NB4 (cell line): Measurements from ENCODE around the gene RABL3.
"Not testable (repeated sequence)": the region's sequence is repeated elsewhere in the genome, so short reads cannot be mapped to it uniquely, and the experiment has no call there.

Experiments
- DNase-seq: peaks from one replicate; pipeline ENCODE4 v3.0.0; 2010; ENCODE audit warnings: low read depth
- H3K4me3 ChIP-seq: one replicate; pipeline ENCODE4 v1.5.1; 2011; ENCODE audit warnings: mild to moderate bottlenecking, low read depth, low read length, moderate library complexity
- MYC ChIP-seq: IDR thresholded peaks from 2 replicates; pipeline ENCODE4 v1.6.1; 2011; ENCODE audit warnings: low read depth, low read length
- POLR2A ChIP-seq: IDR thresholded peaks from 2 replicates; pipeline ENCODE4 v1.6.1; 2011; ENCODE audit warnings: mild to moderate bottlenecking; ENCODE audit not compliant: insufficient read length; ENCODE audit errors: extremely low read depth
- TF ChIP-seq, protein P1 (sequence below): IDR thresholded peaks from 2 replicates; pipeline ENCODE4 v1.6.1; 2011; ENCODE audit warnings: low read depth, low read length
- TF ChIP-seq, protein P2 (sequence below): IDR thresholded peaks from one replicate; pipeline ENCODE4 v1.5.1; 2012; ENCODE audit warnings: low read depth, low read length

Gene RABL3

DNA sequence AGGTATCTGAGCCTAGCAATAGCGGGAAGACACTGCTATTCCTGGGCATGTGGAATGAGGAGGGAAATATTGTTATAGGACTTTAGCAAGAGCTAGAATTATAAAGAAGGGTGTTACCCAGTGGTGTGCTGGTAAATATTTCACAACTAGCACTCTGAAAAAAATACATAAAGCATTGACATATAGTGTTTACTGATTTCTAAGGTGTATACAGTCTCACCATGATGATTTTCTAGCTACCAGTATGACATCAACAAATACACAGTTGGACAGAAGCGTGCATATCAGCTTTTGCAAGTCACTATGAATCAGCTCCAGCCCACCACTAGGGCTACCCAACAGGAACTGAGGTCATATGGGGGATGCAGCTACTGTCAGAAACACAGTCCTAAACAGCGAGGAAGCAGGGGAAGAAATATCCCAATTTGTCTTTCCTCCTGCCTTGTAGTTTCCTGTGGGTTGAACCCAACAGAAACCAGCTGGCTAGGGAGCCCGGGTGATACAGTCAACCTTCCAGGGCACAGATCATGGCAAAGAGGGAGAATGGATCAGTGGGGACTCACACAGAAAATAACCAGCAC is 99.9 kb downstream of the RABL3 start:
- DNase-seq = peak; percentile 94
- H3K4me3 ChIP-seq = peak overlapping the region; percentile 42
- no peak for TF ChIP-seq POLR2A
- TF ChIP-seq MYC = 0 out of 2 replicates have a peak, but pooled peaks have one; percentile 58
- TF ChIP-seq, protein P1, sequence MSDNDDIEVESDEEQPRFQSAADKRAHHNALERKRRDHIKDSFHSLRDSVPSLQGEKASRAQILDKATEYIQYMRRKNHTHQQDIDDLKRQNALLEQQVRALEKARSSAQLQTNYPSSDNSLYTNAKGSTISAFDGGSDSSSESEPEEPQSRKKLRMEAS = peak; percentile 71
- TF ChIP-seq, protein P2, sequence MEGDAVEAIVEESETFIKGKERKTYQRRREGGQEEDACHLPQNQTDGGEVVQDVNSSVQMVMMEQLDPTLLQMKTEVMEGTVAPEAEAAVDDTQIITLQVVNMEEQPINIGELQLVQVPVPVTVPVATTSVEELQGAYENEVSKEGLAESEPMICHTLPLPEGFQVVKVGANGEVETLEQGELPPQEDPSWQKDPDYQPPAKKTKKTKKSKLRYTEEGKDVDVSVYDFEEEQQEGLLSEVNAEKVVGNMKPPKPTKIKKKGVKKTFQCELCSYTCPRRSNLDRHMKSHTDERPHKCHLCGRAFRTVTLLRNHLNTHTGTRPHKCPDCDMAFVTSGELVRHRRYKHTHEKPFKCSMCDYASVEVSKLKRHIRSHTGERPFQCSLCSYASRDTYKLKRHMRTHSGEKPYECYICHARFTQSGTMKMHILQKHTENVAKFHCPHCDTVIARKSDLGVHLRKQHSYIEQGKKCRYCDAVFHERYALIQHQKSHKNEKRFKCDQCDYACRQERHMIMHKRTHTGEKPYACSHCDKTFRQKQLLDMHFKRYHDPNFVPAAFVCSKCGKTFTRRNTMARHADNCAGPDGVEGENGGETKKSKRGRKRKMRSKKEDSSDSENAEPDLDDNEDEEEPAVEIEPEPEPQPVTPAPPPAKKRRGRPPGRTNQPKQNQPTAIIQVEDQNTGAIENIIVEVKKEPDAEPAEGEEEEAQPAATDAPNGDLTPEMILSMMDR = peak; percentile 16

DNA sequence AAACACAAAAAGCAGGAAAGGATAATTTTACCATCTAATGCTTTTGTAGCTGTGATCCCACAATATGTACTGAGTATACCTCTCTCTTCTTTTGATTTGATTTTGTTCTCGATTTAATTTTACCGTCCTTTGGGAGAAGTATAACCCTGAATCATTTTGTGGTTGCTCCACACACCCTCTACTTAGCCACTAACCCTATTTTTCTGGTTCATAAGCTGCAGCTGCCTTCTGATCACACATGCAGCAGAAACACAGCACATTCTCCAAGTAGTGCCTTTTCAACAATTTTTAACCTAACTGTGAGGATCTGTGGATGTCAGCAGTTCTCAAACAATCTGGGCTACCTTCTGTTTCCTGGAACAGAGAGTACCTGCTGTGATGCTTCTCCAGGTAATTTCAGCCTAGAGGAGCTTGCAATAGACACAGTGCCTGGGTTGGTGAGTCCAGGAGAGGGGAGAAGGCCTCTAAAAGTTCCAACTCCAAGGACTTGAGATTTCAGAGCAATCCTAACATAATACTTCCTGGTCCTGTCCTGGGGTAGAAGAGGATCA is 100.5 kb downstream of the RABL3 start:
- peak; percentile 50 for DNase-seq
- no peak overlapping the region for H3K4me3 ChIP-seq
- TF ChIP-seq POLR2A (no peak), MYC (no peak)
- TF ChIP-seq, protein P1 = no peak

DNA sequence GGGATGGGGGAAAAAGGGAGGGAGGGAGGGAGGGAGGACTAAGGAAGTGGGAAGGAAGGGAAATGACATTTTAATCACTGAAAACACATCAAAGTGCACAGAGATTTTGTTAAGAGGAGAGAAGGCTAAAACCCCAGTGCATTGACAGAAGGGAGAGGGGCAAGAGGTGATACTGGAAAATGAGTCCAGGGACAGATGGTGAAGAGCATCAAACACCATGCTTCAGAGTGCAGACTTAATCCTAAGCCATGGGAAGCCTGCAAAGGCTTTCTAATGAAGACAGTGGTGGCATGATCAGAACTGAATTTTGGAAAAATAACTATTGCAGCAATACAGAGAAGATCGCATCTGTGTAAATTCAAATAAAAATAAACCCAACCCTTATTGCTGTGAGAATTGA is 102.1 kb downstream of the RABL3 start:
- TF ChIP-seq, protein P1 = no peak
- TF ChIP-seq POLR2A (no peak), MYC (no peak)
- TF ChIP-seq, protein P2 = no peak
- no peak for DNase-seq

DNA sequence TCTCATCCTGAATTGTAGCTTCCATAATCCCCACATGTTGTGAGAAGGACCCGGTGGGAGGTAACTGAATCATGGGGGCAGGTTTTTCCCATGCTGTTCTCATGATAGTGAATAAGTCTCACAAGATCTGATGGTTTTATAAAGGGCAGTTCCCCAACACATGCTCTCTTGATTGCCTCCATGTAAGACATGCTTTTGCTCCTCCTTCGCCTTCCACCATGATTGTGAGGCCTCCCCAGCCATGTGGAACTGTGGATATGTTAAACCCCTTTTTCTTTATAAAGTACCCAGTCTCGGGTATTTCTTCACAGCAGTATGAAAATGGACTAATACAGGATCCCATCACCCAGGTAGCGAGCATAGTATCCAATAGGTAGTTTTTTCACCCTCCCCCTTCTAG is 103.5 kb downstream of the RABL3 start:
- not testable (repeated sequence) for H3K4me3 ChIP-seq, DNase-seq

More for the DNA sequence above, 102.1 kb downstream of the RABL3 start:
- no peak overlapping the region for H3K4me3 ChIP-seq

DNA sequence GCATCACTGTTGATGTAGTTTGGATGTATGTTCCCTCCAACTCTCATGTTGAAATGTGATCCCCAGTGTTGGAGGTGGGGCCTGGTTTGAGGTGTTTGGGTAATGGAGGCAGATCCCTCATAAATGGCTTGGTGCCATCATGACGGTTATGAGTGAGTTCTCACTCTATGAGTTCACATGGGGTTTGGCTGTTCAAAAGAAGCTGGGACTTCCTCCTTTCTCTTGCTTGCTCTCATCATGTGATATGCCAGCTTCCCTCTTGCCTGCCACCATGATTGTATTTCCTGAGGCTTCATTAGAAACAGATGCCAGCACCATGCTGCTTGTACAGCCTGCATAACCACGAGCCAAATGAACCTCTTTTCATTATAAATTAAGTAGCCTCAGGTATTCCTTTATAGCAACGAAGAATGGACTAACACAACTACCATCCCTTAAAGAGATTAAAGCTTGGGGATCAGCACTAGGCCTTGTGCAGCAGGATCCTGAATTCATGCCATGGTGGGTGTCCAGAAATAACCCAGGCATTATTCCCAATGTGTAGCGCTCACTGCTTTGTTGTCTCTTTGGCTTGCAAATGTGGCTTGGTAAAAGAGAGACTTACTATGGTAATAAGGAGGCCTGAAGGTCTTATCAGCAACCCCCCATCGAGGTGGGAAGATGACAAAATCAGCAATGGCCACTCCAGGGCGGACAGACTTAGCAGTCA is 104.3 kb downstream of the RABL3 start:
- peak; percentile 27 for DNase-seq
- TF ChIP-seq, protein P2 = no peak
- TF ChIP-seq MYC (no peak), POLR2A (no peak)
- TF ChIP-seq, protein P1 = no peak
- H3K4me3 ChIP-seq = no peak overlapping the region

DNA sequence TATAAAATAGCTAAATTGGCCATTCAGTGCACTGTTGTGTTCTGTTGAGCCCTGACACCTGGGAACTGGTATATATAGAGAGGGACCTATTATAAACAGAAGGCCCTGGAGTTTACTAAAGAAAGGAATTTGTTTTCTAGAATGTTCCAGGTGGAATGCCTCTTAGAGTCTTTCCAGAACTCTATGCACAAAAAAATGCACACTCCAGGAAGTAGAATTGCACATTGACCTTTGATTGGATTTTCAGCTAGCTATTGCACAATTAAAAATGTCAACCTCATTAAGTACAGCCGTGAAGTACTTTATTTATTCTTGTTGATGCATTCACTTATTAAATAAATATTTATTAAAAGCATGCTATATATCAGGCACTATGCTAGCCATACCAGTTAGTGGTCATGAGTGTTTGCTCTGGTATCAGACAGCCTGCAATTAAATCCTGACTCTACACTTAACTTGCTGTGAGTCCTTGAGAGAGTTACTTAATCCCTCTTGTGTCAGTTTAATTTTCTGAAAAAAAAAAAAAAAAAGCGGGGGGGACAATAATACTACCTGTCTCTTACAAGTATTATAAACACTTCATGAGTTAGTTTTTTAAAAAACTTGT is 105.4 kb downstream of the RABL3 start:
- DNase-seq = no peak
- H3K4me3 ChIP-seq = no peak overlapping the region
- TF ChIP-seq, protein P2 = no peak
- TF ChIP-seq MYC (no peak), POLR2A (no peak)
- TF ChIP-seq, protein P1 = no peak
